Activated CD4-positive, alpha-beta T cell treated with anti-CD3 and anti-CD28 coated beads, Interleukin-10, Interleukin-2, amounts not matched to agents 100 ng/mL and 50 ng/mL, durations not matched to agents 16 hours and 8 hours (primary cell): ENCODE data around the gene SLC2A1.
A peak's percentile ranks its signal among the peaks of the same experiment; 100 is the strongest.
"Not testable (repeated sequence)": the region's sequence is repeated elsewhere in the genome, so short reads cannot be mapped to it uniquely, and the experiment has no call there.

Experiments
- DNase-seq: peaks from one replicate; pipeline ENCODE4 v3.0.0-alpha.2; 2020

The SLC2A1 gene

DNA sequence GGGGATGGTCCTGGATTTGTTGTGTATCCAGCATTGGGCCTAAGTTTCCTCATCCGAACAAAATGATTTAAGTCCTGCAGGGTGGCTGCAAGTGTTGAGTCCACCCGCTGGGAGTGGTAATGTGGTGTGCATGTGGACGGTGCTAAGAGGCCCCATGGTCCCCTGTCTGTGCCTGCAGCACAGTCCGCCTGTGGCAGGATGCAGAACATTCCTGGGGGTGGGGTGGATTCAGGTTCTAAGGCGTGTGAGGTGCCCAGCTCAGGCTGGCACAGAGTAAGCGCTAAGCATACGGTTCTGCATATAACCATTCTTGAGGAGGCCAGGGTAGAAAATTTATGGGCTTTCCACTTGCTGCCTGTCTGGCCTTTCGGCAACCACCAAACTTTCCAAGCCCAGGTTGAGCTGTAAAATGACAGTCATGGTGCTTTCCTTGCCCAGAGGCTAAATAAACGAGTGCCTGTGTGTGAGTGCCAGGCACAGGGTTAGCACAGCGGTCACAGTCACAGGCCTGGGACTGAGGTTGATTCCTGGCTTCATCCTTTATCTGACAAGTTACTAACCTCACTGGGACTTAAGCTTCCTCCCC is 30.7 kb downstream of the SLC2A1 start:
- DNase-seq, result no peak

GRCh38 chr1:42927274-42927841 is 31.3 kb downstream of the SLC2A1 start:
- DNase-seq, result no peak

DNA sequence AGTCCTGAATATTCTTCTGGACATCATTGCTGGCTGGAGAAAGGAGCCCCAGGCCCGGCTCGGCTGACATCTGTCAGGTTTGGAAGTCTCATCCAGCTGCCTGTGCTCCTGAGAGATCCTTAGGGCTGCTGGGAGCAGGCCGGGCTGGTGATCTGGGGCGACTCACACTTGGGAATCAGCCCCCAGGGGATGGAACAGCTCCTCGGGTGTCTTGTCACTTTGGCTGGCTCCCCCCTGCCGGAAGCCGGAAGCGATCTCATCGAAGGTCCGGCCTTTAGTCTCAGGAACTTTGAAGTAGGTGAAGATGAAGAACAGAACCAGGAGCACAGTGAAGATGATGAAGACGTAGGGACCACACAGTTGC is 31.8 kb downstream of the SLC2A1 start:
- DNase-seq, result no peak

- no peak for DNase-seq
Measured at GRCh38 chr1:42926235-42926878, 32.3 kb downstream of the SLC2A1 start.

DNA sequence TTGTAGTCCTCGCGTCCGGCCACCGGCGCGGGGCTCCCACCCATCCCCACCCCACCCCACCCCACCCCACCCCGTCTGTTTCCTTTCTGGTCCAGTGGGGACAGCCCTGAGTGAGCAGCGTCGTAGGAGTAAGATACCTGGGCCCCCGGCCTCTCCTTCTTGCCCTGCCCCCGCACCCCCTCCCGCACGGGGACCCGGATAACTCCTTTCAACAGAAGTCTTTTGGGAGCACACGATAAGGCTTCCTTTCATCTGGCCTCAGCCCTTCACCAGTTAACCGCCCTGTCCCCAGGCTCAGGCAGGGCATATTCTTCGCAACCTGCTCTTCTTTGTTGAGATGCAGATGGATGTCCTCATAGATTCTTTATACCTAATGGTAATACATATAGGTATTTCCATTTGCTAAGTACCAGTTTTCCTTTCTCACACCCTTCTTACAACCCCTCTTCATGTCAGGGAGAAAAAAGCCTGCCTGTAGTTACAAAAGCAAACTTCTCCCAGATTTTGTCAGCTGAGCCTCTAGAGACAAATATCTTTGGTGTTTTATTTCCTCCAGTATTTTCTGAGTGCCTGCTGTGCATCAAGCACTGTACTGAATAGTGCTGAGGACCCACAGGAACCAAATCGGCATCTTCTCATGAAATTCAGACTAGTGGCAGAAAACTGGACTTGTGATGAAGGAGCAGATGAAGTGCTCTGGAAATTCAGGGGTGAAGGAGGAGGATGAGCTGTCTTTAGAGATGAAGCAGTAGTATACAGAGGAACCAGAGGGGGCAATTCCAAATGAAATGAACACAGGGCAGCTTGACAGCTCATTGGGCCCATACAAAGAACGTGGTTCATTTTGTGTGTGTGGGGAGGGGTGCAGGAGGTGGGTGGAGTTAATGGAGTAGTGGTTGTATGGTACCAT is 33.6 kb downstream of the SLC2A1 start:
- DNase-seq, result no peak

- peak; percentile 96 for DNase-seq
Measured at GRCh38 chr1:42924082-42924850, 34.4 kb downstream of the SLC2A1 start.

DNA sequence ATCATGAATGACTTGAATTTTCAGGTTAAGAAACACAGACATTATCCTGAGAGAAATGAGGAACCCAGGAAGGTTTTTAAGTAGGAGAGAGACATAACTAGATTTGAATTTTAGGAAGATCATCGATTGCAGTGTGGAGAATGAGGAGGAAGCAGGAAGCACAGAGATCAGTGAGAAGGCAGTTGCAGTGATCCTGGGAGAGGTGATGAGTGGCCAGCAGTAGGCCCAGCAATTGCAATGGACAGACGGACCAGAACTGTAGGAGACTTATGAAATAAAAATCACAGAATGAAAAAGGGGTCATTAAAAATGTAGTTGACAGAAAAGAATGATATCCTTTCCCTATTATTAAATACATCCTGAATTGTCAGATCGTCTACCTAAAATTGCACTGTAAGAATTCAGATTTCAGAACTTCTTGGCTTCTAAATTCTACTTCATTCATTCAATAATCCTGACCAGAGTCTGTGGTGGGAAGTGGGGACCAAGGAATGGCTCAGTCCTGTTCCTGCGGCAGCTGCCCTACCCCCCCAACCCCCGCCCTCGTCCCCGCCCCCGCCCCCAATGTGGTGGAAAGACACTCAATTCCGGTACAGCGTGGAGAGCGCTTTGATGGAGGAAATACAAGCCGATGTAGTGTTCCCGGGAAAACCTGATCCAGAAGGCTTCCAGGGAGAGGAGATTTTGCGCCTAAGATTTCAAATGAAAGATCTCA is 35.1 kb downstream of the SLC2A1 start:
- DNase-seq, result no peak

DNA sequence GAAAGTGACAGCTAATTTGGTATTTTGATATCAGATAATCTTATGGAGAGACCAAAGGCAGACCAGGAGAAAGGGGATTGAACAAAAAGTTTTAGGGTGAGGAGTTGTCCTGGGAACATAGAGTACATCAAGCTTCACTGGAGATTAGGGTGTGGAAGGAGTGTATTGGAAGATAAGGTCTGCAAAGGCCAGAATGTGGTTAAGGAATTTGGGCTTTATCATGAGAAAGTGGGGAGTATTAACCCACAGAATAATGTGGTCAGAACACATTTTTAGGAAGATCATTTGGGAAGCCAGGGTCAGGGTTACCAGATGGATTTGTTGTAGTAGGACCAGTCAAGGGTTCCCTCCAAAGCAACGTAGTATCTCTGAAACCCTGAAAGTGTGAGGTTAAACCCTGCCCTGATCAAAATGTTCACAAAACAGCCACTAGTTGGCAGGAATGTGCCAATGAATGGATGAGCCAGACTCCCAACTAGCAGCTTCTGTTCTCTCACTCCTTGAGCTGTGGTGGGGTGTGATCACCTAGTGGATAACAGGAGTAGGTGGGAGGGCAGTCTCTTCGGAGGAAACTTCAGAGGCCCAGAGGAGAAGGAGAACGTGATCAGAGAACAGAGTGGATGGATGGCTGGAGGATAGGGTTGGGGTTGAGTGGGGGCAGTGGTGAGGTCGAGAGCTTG is 35.8 kb downstream of the SLC2A1 start:
- DNase-seq, result peak; percentile 86

GRCh38 chr1:42921769-42922168 is 36.9 kb downstream of the SLC2A1 start:
- no peak for DNase-seq

GRCh38 chr1:42919651-42920050 is 39.0 kb downstream of the SLC2A1 start:
- DNase-seq, result not testable (repeated sequence)

GRCh38 chr1:42917241-42917495 is 41.5 kb downstream of the SLC2A1 start:
- DNase-seq, result no peak

GRCh38 chr1:42915456-42915855 is 43.2 kb downstream of the SLC2A1 start:
- DNase-seq, result no peak

- no peak for DNase-seq
Measured at GRCh38 chr1:42914092-42914627, 44.5 kb downstream of the SLC2A1 start.

- peak; percentile 79 for DNase-seq
Measured at GRCh38 chr1:42913426-42914091, 45.1 kb downstream of the SLC2A1 start.

GRCh38 chr1:42910985-42911384 is 47.7 kb downstream of the SLC2A1 start:
- no peak for DNase-seq

DNA sequence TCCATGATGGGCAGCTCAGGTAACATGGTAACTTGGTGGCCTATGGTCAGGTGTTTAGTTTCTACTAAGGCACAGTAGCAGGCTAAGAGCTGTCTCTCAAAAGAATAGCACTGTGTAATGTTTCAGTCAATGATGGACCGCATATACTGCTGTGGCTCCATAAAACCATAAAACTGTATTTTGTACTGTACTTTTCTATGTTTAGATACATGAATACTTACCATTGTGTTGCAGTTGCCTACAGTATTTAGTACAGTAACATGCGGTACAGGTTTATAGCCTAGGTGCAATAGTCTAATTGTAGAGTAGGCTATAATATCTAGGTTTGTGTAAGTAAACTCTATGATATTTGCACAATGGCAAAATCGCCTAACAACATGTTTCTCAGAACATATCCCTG is 50.6 kb downstream of the SLC2A1 start:
- DNase-seq, result no peak

GRCh38 chr1:42904434-42904833 is 54.2 kb downstream of the SLC2A1 start:
- no peak for DNase-seq

DNA sequence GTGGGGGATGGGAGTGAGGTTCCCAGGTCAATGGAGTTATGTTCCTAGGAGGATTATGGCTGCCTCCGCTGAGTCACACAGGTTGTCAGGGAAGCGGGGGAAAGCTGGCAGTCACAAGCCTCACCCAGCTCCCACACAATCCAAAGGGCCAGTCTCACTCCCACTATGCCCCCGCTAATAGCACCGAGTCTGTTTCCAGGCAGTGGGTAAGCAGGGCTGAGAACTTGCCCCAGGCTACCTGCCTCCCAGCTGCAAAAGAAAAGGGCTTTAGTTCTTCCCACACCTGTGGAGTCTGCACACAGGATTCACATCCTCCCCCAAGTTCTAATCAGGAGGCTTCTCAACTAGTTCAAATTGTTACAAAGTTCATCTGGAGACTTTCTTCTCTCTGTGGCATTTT is 58.7 kb downstream of the SLC2A1 start:
- DNase-seq, result not testable (repeated sequence)

GRCh38 chr1:42891465-42892138 is 67.1 kb downstream of the SLC2A1 start:
- no peak for DNase-seq

DNA sequence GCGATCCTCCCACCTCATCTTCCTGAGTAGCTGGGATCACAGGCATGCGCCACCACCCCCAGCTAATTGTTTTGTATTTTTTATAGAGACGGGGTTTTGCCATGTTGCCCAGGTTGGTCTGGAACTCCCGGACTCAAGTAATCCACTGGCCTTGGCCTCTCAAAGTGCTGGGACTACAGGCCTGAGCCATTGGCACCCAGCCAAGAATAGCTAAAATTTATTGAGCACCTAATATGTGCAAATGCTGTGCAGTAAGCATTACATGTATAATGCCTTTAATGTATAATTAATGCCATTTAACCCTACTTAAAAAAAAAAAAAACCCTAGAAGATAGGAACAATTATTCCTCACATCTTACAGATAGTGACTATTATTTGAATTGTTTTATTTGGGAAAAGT is 69.4 kb downstream of the SLC2A1 start:
- no peak for DNase-seq
